Heart left ventricle (tissue), 16 donors: ENCODE measurements around the gene U2SURP. TPM values are rescaled to one million over a fixed set of nuclear protein-coding genes. Genes with fewer than 3 reads are reported as not detected.

Source experiments
- ATAC-seq, 4 donors: fragments of 200-7000 bp; cut with Tn5 transposase; one replicate each; pipeline ENCODE4 v1.9.1; 2020 to 2022; ENCODE audit warnings: moderate library complexity in 4 of 4, mild to moderate bottlenecking in 3 of 4, moderate number of reproducible peaks in 1 of 4
- DNase-seq, 5 donors: peaks; one replicate each; pipeline ENCODE4 v3.0.0-alpha.2; 2020
- H3K27ac ChIP-seq, 12 donors: fragments of 200-600 bp; sonication (generic) in 4 of 12; one replicate each; pipeline versions ENCODE4 v1.5.0 to v1.8.0; 2016 to 2022; ENCODE audit warnings: mild to moderate bottlenecking in 2 of 12
- H3K27me3 ChIP-seq, 9 donors: fragments of 200-600 bp; sonication (generic) in 2 of 9; one replicate each; pipeline versions ENCODE4 v1.5.1 to v1.8.0; 2016 to 2022; ENCODE audit warnings: mild to moderate bottlenecking in 3 of 9
- H3K36me3 ChIP-seq, 9 donors: fragments of 200-600 bp; sonication (generic) in 2 of 9; one replicate each; pipeline versions ENCODE4 v1.5.0 to v1.8.0; 2018 to 2022; ENCODE audit warnings: mild to moderate bottlenecking in 2 of 9
- H3K4me1 ChIP-seq, 12 donors: fragments of 200-600 bp; sonication (generic) in 4 of 12; one replicate each; pipeline versions ENCODE4 v1.5.0 to v1.8.0; 2016 to 2022; ENCODE audit warnings: mild to moderate bottlenecking in 3 of 12
- H3K4me3 ChIP-seq, 12 donors: fragments of 200-600 bp; sonication (generic) in 4 of 12; one replicate each; pipeline versions ENCODE4 v1.5.0 to v1.8.0; 2017 to 2022; ENCODE audit warnings: mild to moderate bottlenecking in 9 of 12, moderate library complexity in 4 of 12
- H3K9me3 ChIP-seq, 12 donors: fragments of 200-600 bp; sonication (generic) in 4 of 12; one replicate each; pipeline versions ENCODE4 v1.5.0 to v1.8.0; 2016 to 2022; ENCODE audit warnings: mild to moderate bottlenecking in 1 of 12
- POLR2A ChIP-seq, 2 donors: fragments of 450-650 bp; IDR thresholded peaks; one replicate each; pipeline ENCODE4 v1.6.1; 2017; ENCODE audit warnings: antibody characterized with exemption in 2 of 2, mild to moderate bottlenecking in 2 of 2, moderate library complexity in 2 of 2
- WGBS, 4 donors: extraction: QIAGEN DNeasy Blood & Tissue Kit in 2 of 4; methylation state at CpG; one replicate each; pipeline versions ENCODE4 v1.1.5 to v1.1.7; 2013 to 2018; 5-methylcytosine and 5-hydroxymethylcytosine counted together
- intact Hi-C, 10 donors: fragments of 100-400 bp; cut with DNase I; formaldehyde crosslinking; loops; one replicate each; pipeline versions ENCODE4 v1.11.1 to v1.14.2; 2022
- polyA plus RNA-seq, 2 donors: library from polyadenylated mRNA; stranded (reverse); fragments of 200-250 nt; gene quantifications; one replicate each; pipeline ENCODE4 v1.2.3, GENCODE V29; 2013
- total RNA-seq, 9 donors: library from RNA; depleted of rRNA in 2 of 9; stranded (reverse); fragments of >200 nt in 2 of 9; fragmentation: NEBNext Ultra II Directional in 3 of 9; extraction: Animal tissue kit (Norgen Biotek cat#: 25700) in 3 of 9; gene quantifications; one replicate each; pipeline versions ENCODE4 v1.1.0 to v1.2.4, GENCODE V29; 2016 to 2023
- TF ChIP-seq, protein P1 (sequence below), 12 donors: fragments of 200-600 bp; sonication (generic) in 4 of 12; IDR thresholded peaks; one replicate each; pipeline versions ENCODE4 v1.5.0 to v1.8.0; 2018 to 2022; ENCODE audit warnings: antibody characterized with exemption in 12 of 12, mild to moderate bottlenecking in 5 of 12
- donor health status: ischemic (EF 13 %, LVEDD 7.1; RV severe dilation, severe dysfunction).
- donor health status: healthy with polysubstance abuse.
- donor health status: DM: no; HTN: yes; CAD: no.
- donor health status: DM: no; HTN: no; CAD: no.
- donor health status: ischemic (EF 25% LVEDD 6.9; RV normal size, moderate dysfunction).
- donor health status: ischemic (EF 25% LVEDD 5.7; RV mildly dilated, moderate dysfunction).
- donor health status: healthy.
- donor health status: DM: yes; HTN: yes; CAD: no.
- donor health status: ischemic (EF 35%, LVEDD 5.7; RV mildly dilated, moderate dysfunction).
- donor health status: nonischemic (EF 11% LVEDD 7.7; RV severe dilation, severe dysfunction).
- donor health status: DM: yes; HTN: yes; CAD: no.
- donor health status: PGD.
- donor health status: ischemic (EF 29% LVEDD 5.4; RV normal size, mild dysfunction).
- donor health status: nonischemic (EF 23%, LVEDD 6.1; RV moderate dilation, normal function).

The U2SURP gene
- total and polyA plus RNA-seq, 11 donors: 17.4 to 42.0 (median 33.1) TPM

DNA sequence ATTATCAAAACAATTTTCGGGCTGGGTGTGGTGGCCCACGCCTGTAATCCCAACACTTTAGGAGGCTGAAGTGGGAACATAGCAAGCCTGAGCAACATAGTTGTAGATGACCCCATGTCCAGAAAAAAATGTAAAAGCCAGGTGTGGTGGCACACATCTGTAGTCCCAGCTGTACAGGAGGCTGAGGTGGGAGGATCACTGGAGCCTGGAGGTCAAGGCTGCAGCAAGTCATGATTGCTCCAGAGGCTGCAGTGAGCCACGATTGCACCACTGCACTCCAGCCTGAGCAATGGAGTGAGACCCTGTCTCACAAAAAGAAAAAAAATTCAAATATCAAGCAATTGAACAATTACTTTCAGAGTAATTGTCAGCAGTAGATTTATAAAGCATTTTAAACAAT, 29.9 kb upstream of the U2SURP start:
- Histone ChIP-seq H3K9me3 (no peaks in the 10 kb centered on the region), H3K4me1 (peaks cover 0 to 38% (median 5%) of the 10 kb centered on the region in 12 donors), H3K36me3 (no peaks in the 10 kb centered on the region), H3K4me3 (no peak overlapping the region), H3K27me3 (peaks cover 0 to 3% (median 0%) of the 10 kb centered on the region in 9 donors), H3K27ac (peak overlapping the region in 6 of 12 donors; percentile 70 to 84 (median 80))
- TF ChIP-seq, protein P1, sequence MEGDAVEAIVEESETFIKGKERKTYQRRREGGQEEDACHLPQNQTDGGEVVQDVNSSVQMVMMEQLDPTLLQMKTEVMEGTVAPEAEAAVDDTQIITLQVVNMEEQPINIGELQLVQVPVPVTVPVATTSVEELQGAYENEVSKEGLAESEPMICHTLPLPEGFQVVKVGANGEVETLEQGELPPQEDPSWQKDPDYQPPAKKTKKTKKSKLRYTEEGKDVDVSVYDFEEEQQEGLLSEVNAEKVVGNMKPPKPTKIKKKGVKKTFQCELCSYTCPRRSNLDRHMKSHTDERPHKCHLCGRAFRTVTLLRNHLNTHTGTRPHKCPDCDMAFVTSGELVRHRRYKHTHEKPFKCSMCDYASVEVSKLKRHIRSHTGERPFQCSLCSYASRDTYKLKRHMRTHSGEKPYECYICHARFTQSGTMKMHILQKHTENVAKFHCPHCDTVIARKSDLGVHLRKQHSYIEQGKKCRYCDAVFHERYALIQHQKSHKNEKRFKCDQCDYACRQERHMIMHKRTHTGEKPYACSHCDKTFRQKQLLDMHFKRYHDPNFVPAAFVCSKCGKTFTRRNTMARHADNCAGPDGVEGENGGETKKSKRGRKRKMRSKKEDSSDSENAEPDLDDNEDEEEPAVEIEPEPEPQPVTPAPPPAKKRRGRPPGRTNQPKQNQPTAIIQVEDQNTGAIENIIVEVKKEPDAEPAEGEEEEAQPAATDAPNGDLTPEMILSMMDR (IDR thresholded peaks at IDR 0.05): no peak
- TF ChIP-seq POLR2A (IDR thresholded peaks at IDR 0.05): no peak
- 80 to 89% (median 85%) methylated on average over 3 of the region's 3 CpGs for WGBS, 4 donors
- ATAC-seq (no peak), DNase-seq (no peak)
- intact Hi-C loops: loop anchor here in 1 of 10 donors (10.0 kb wide), 1 partner anchor 117 kb away; no protein-coding TSS in a partner anchor

- intact Hi-C loops: loop anchor here in 1 of 10 donors (10.0 kb wide), 1 partner anchor 117 kb away; no protein-coding TSS in a partner anchor
- TF ChIP-seq, protein P1 (IDR thresholded peaks at IDR 0.05): no peak
- no peak for TF ChIP-seq POLR2A (IDR thresholded peaks at IDR 0.05)
- Histone ChIP-seq H3K27ac (peak overlapping the region in 11 of 12 donors; percentile 2 to 92 (median 78)), H3K9me3 (no peaks in the 10 kb centered on the region), H3K4me1 (peaks cover 0 to 44% (median 12%) of the 10 kb centered on the region in 12 donors), H3K27me3 (no peaks in the 10 kb centered on the region), H3K4me3 (no peak overlapping the region), H3K36me3 (no peaks in the 10 kb centered on the region)
- 41 to 54% (median 53%) methylated on average over 7 of the region's 7 CpGs for WGBS, 4 donors
- DNase-seq (no peak), ATAC-seq (peak in 2 of 4 donors; percentile 18 to 25)
Measured at GRCh38 chr3:142972092-142972753, 29.1 kb upstream of the U2SURP start.

DNA sequence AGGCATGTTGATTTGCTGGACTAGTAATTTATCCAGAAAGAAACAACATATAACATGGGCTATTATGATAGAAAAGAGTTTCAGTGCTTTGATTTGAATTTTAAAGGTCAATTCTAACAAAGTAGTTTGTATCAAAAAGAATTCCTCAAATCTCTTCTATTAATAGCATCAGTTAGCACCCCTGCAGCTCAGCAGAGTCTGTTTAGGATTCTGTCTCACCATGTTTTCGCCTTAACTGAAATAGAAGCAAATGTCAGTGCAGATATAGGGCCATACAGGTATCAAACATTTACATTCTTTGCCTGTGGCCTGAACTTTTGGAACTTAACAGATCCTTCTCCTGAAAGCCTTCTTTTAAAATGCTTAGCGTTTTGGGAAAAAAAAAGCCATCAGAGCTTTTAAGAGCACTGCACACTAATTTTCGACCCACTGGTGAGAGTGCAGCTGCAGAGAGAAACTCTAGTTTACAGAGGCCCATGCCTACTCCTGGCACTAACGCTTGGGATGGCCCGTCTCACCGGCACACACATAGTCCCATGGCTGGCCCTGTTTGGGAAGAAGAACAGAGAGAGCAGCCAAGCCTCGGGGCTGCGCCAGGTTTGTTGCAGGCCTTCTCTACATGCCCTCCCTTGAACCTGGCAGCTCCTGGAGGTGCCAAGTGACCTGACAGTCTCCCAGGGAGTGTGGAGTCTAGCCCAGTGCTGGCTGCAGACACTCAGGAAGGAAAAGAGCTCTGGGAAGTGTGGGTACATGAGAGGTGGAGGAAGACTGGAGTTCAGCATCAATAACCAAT, 28.0 kb upstream of the U2SURP start:
- H3K27me3 ChIP-seq: no peaks in the 10 kb centered on the region
- H3K27ac ChIP-seq: peak overlapping the region; percentile 2 to 92 (median 74)
- DNase-seq: peak; percentile 76 to 92 (median 79)
- H3K4me1 ChIP-seq: peaks cover 0 to 44% (median 13%) of the 10 kb centered on the region in 12 donors
- H3K9me3 ChIP-seq: no peaks in the 10 kb centered on the region
- TF ChIP-seq, protein P1 (IDR thresholded peaks at IDR 0.05): no peak
- TF ChIP-seq POLR2A (IDR thresholded peaks at IDR 0.05): no peak
- 45 to 61% (median 50%) methylated on average over 8 of the region's 8 CpGs for WGBS, 4 donors
- no peaks in the 10 kb centered on the region for H3K36me3 ChIP-seq
- ATAC-seq: peak; percentile 91 to 95 (median 92)
- no peak overlapping the region for H3K4me3 ChIP-seq
- intact Hi-C loops: loop anchor here in 1 of 10 donors (10.0 kb wide), 1 partner anchor 119 kb away; no protein-coding TSS in a partner anchor
